Fibroblast of pulmonary artery (primary cell): ENCODE measurements around the gene LARGE1.

Source experiments
- DNase-seq: peaks from one replicate; pipeline ENCODE4 v3.0.0-alpha.2; 2010; ENCODE audit warnings: low read depth
- H3K4me3 ChIP-seq: replicated peaks from 2 replicates; pipeline ENCODE4 v1.5.1; 2011; ENCODE audit warnings: low read depth, mild to moderate bottlenecking, control low read depth, low read length, moderate library complexity
- CTCF ChIP-seq: IDR thresholded peaks from 2 replicates; pipeline ENCODE4 v1.5.1; 2011; ENCODE audit warnings: mild to moderate bottlenecking, control low read depth, low read length, inconsistent platforms; ENCODE audit errors: missing control alignments

LARGE1 gene

GRCh38 chr22:33842006-33842354 lies 78.3 kb downstream of the LARGE1 start:
- DNase-seq, result no peak
- H3K4me3 ChIP-seq, result no peak overlapping the region
- TF ChIP-seq CTCF, result no peak

- TF ChIP-seq CTCF, result no peak
- DNase-seq, result no peak
- H3K4me3 ChIP-seq, result no peak overlapping the region
These were observed 78.8 kb downstream of the LARGE1 start for GRCh38 chr22:33841281-33842005.

GRCh38 chr22:33838644-33839043 lies 81.6 kb downstream of the LARGE1 start:
- DNase-seq, result no peak
- H3K4me3 ChIP-seq, result no peak overlapping the region
- TF ChIP-seq CTCF, result no peak

- no peak overlapping the region for H3K4me3 ChIP-seq
- DNase-seq, result no peak
- TF ChIP-seq CTCF, result no peak
These were observed 82.5 kb downstream of the LARGE1 start for GRCh38 chr22:33837826-33838225.

- DNase-seq, result no peak
- TF ChIP-seq CTCF, result no peak
- H3K4me3 ChIP-seq, result no peak overlapping the region
These were observed 85.0 kb downstream of the LARGE1 start for GRCh38 chr22:33835265-33835664.

- TF ChIP-seq CTCF, result no peak
- H3K4me3 ChIP-seq, result no peak overlapping the region
- no peak for DNase-seq
These were observed 87.6 kb downstream of the LARGE1 start for GRCh38 chr22:33832558-33833151.

GRCh38 chr22:33831651-33832050 lies 88.6 kb downstream of the LARGE1 start:
- DNase-seq, result no peak
- no peak for TF ChIP-seq CTCF

More at GRCh38 chr22:33831651-33832050, 88.6 kb downstream of the LARGE1 start:
- no peak overlapping the region for H3K4me3 ChIP-seq
